GM19240 (cell line): ENCODE results near the gene CCDC186.

ENCODE experiments used
- DNase-seq: peaks from one replicate; pipeline ENCODE4 v3.0.0; 2011; ENCODE audit warnings: low spot score; ENCODE audit not compliant: insufficient read length

CCDC186 gene

GRCh38 chr10:114115661-114116445 lies 58.1 kb downstream of the CCDC186 start:
- DNase-seq = no peak

GRCh38 chr10:114110174-114110972 lies 63.6 kb downstream of the CCDC186 start:
- no peak for DNase-seq

- DNase-seq = no peak
Measured at GRCh38 chr10:114103284-114103683, 70.7 kb downstream of the CCDC186 start.

- no peak for DNase-seq
Measured at GRCh38 chr10:114102256-114102655, 71.7 kb downstream of the CCDC186 start.

- DNase-seq = no peak
Measured at GRCh38 chr10:114100848-114101741, 72.9 kb downstream of the CCDC186 start.

- DNase-seq = no peak
Measured at GRCh38 chr10:114096864-114097263, 77.1 kb downstream of the CCDC186 start.

GRCh38 chr10:114095559-114096337 lies 78.3 kb downstream of the CCDC186 start:
- DNase-seq = no peak

GRCh38 chr10:114094795-114095194 lies 79.2 kb downstream of the CCDC186 start:
- DNase-seq = no peak

- DNase-seq = no peak
Measured at GRCh38 chr10:114087655-114088054, 86.3 kb downstream of the CCDC186 start.

GRCh38 chr10:114087255-114087654 lies 86.7 kb downstream of the CCDC186 start:
- no peak for DNase-seq

GRCh38 chr10:114084215-114084614 lies 89.8 kb downstream of the CCDC186 start:
- no peak for DNase-seq

GRCh38 chr10:114083040-114083439 lies 91.0 kb downstream of the CCDC186 start:
- DNase-seq = no peak

- no peak for DNase-seq
Measured at GRCh38 chr10:114081911-114082583, 92.0 kb downstream of the CCDC186 start.

GRCh38 chr10:114079421-114079820 lies 94.6 kb downstream of the CCDC186 start:
- no peak for DNase-seq

- no peak for DNase-seq
Measured at GRCh38 chr10:114078346-114078745, 95.7 kb downstream of the CCDC186 start.

- DNase-seq = no peak
Measured at GRCh38 chr10:114077815-114078219, 96.2 kb downstream of the CCDC186 start.

- DNase-seq = no peak
Measured at GRCh38 chr10:114077347-114077746, 96.7 kb downstream of the CCDC186 start.

- DNase-seq = no peak
Measured at GRCh38 chr10:114075093-114075492, 98.9 kb downstream of the CCDC186 start.

GRCh38 chr10:114073395-114074186 lies 100.4 kb downstream of the CCDC186 start:
- no peak for DNase-seq
